Astrocyte (in vitro differentiated cells and primary cell): ENCODE results near the gene AMOTL1. TPM values are rescaled to one million over a fixed set of nuclear protein-coding genes. Genes with fewer than 3 reads are reported as not detected.

Source experiments
- DNase-seq: peaks from one replicate; pipeline ENCODE4 v3.0.0-alpha.2; 2010; ENCODE audit warnings: low read depth
- FAIRE-seq: peaks from 2 replicates; lab custom pipeline; 2011; peaks lifted over from hg19 to GRCh38; lab: Jason Lieb, UNC
- H2AFZ ChIP-seq: 2 replicates; pipeline ENCODE4 v1.6.0; 2012; ENCODE audit warnings: low read depth, low read length, inconsistent platforms
- H3K27ac ChIP-seq: 2 replicates; pipeline ENCODE4 v1.5.1; 2011; ENCODE audit warnings: low read depth, low read length, inconsistent platforms
- H3K27me3 ChIP-seq: 2 replicates; pipeline ENCODE4 v1.6.0; 2011; ENCODE audit warnings: low read length, inconsistent platforms; ENCODE audit not compliant: insufficient read depth
- H3K36me3 ChIP-seq: 2 replicates; pipeline ENCODE4 v1.5.1; 2011; ENCODE audit warnings: low read length, inconsistent platforms; ENCODE audit not compliant: insufficient read depth
- H3K4me1 ChIP-seq: 2 replicates; pipeline ENCODE4 v1.5.1; 2011; ENCODE audit warnings: low read length, inconsistent platforms; ENCODE audit not compliant: insufficient read depth
- H3K4me2 ChIP-seq: 2 replicates; pipeline ENCODE4 v1.6.0; 2012; ENCODE audit warnings: low read length, inconsistent platforms
- H3K4me3 ChIP-seq: 2 replicates; pipeline ENCODE4 v1.5.1; 2011; ENCODE audit warnings: low read depth, mild to moderate bottlenecking, low read length, inconsistent platforms; ENCODE audit not compliant: insufficient read depth
- H3K79me2 ChIP-seq: 2 replicates; pipeline ENCODE4 v1.6.0; 2012; ENCODE audit warnings: mild to moderate bottlenecking, low read length, inconsistent platforms; ENCODE audit not compliant: insufficient read depth
- H3K9ac ChIP-seq: 2 replicates; pipeline ENCODE4 v1.6.0; 2012; ENCODE audit warnings: mild to moderate bottlenecking, low read length, inconsistent platforms
- H3K9me3 ChIP-seq: 2 replicates; pipeline ENCODE4 v1.5.1; 2012; ENCODE audit warnings: low read depth, mild to moderate bottlenecking, low read length, inconsistent platforms; ENCODE audit not compliant: insufficient read depth
- H4K20me1 ChIP-seq: 2 replicates; pipeline ENCODE4 v1.6.0; 2012; ENCODE audit warnings: low read length, inconsistent platforms; ENCODE audit not compliant: insufficient read depth
- H3K27ac Mint-ChIP-seq: one replicate; pipeline ENCODE4 v1.8.0; 2021; ENCODE audit warnings: mild to moderate bottlenecking, mixed read lengths; ENCODE audit not compliant: unreplicated experiment
- H3K27me3 Mint-ChIP-seq: one replicate; pipeline ENCODE4 v1.8.0; 2021; ENCODE audit warnings: low read depth, mixed read lengths; ENCODE audit not compliant: unreplicated experiment
- H3K36me3 Mint-ChIP-seq: one replicate; pipeline ENCODE4 v1.8.0; 2021; ENCODE audit warnings: low read depth, mixed read lengths; ENCODE audit not compliant: unreplicated experiment
- H3K4me1 Mint-ChIP-seq: one replicate; pipeline ENCODE4 v1.8.0; 2021; ENCODE audit warnings: low read depth, mixed read lengths; ENCODE audit not compliant: unreplicated experiment
- H3K4me3 Mint-ChIP-seq: one replicate; pipeline ENCODE4 v1.8.0; 2021; ENCODE audit warnings: mild to moderate bottlenecking, moderate library complexity, mixed read lengths; ENCODE audit not compliant: unreplicated experiment
- H3K9me3 Mint-ChIP-seq: one replicate; pipeline ENCODE4 v1.8.0; 2021; ENCODE audit warnings: mild to moderate bottlenecking, mixed read lengths; ENCODE audit not compliant: unreplicated experiment
- CTCF ChIP-seq: IDR thresholded peaks from 2 replicates; pipeline ENCODE4 v1.5.1; 2011; ENCODE audit warnings: low read depth, mild to moderate bottlenecking, inconsistent platforms, low read length, moderate library complexity; ENCODE audit not compliant: insufficient read depth
- EZH2 ChIP-seq: IDR thresholded peaks from 2 replicates; pipeline ENCODE4 v1.6.1; 2012; ENCODE audit warnings: mild to moderate bottlenecking, low read length, inconsistent platforms; ENCODE audit not compliant: insufficient read depth
- total RNA-seq: library from RNA; stranded (reverse); gene quantifications from 2 replicates; pipeline ENCODE4 v1.2.1, GENCODE V29; 2021

AMOTL1 gene
- total RNA-seq, 1 donor from 2014 or later: 47.8 TPM

GRCh38 chr11:94922321-94923003 is 154.3 kb downstream of the AMOTL1 start:
- Histone ChIP-seq H2AFZ (no peak overlapping the region), H3K4me3 (no peak overlapping the region), H3K4me2 (no peak overlapping the region), H3K9ac (no peak overlapping the region), H3K27ac (no peak overlapping the region), H3K4me1 (peaks cover 21% of the 10 kb centered on the region), H3K27me3 (no peaks in the 10 kb centered on the region), H3K36me3 (no peaks in the 10 kb centered on the region), H3K79me2 (no peaks in the 10 kb centered on the region), H3K9me3 (no peaks in the 10 kb centered on the region), H4K20me1 (no peaks in the 10 kb centered on the region)
- Mint-ChIP-seq H3K36me3 (peaks cover 11% of the 10 kb centered on the region), H3K4me3 (no peak overlapping the region), H3K27me3 (peaks cover 2% of the 10 kb centered on the region), H3K9me3 (peaks cover 13% of the 10 kb centered on the region), H3K27ac (no peak overlapping the region), H3K4me1 (peaks cover 16% of the 10 kb centered on the region)
- DNase-seq (no peak), FAIRE-seq (no peak)
- TF ChIP-seq CTCF (no peak), EZH2 (no peak)

GRCh38 chr11:94923004-94923334 is 154.8 kb downstream of the AMOTL1 start:
- Mint-ChIP-seq H3K4me1 (peaks cover 16% of the 10 kb centered on the region), H3K27me3 (peaks cover 2% of the 10 kb centered on the region), H3K4me3 (no peak overlapping the region), H3K27ac (no peak overlapping the region), H3K9me3 (peaks cover 13% of the 10 kb centered on the region), H3K36me3 (peaks cover 11% of the 10 kb centered on the region)
- Histone ChIP-seq H3K9me3 (no peaks in the 10 kb centered on the region), H3K79me2 (no peaks in the 10 kb centered on the region), H3K4me2 (no peak overlapping the region), H3K4me1 (peaks cover 26% of the 10 kb centered on the region), H3K27ac (no peak overlapping the region), H3K36me3 (no peaks in the 10 kb centered on the region), H3K4me3 (no peak overlapping the region), H3K9ac (no peak overlapping the region), H3K27me3 (no peaks in the 10 kb centered on the region), H2AFZ (no peak overlapping the region), H4K20me1 (no peaks in the 10 kb centered on the region)
- no peak for DNase-seq
- no peak for FAIRE-seq
- TF ChIP-seq EZH2 (no peak), CTCF (no peak)

GRCh38 chr11:94924171-94924572 is 156.0 kb downstream of the AMOTL1 start:
- Histone ChIP-seq H3K27ac (no peak overlapping the region), H3K79me2 (no peaks in the 10 kb centered on the region), H3K4me2 (no peak overlapping the region), H3K36me3 (no peaks in the 10 kb centered on the region), H3K27me3 (no peaks in the 10 kb centered on the region), H4K20me1 (no peaks in the 10 kb centered on the region), H3K4me1 (peaks cover 34% of the 10 kb centered on the region), H3K9me3 (no peaks in the 10 kb centered on the region), H2AFZ (no peak overlapping the region), H3K9ac (no peak overlapping the region), H3K4me3 (no peak overlapping the region)
- no peak overlapping the region for H3K4me3 Mint-ChIP-seq
- H3K27ac Mint-ChIP-seq: no peak overlapping the region
- DNase-seq (no peak), FAIRE-seq (no peak)
- TF ChIP-seq CTCF (no peak), EZH2 (no peak)
- H3K9me3 Mint-ChIP-seq: peaks cover 13% of the 10 kb centered on the region
- H3K4me1 Mint-ChIP-seq: peaks cover 24% of the 10 kb centered on the region
- peaks cover 2% of the 10 kb centered on the region for H3K27me3 Mint-ChIP-seq
- peaks cover 9% of the 10 kb centered on the region for H3K36me3 Mint-ChIP-seq
